ENCODE results near the gene LRRC3. TPM values are rescaled to one million over a fixed set of nuclear protein-coding genes. Genes with fewer than 3 reads are reported as not detected.

Gene LRRC3
- total RNA-seq, 4 donors from 2014 or later: 1.7 to 6.6 (median 2.2) TPM

Small RNA genes lying within 50 kb of the gene (small RNA-seq; reads per million reads assigned to genes)
- 0 reads per million in 2 donors for gene RF00285

Other genes with a start within 250 kb of the LRRC3 start
- 10 to 100 TPM in 2 of 4 donors, 1 to 10 TPM in 2; 6.3 to 38.0 (median 9.3) TPM for gene ICOSLG, start 214.6 kb upstream of the LRRC3 start, total RNA-seq
- gene DNMT3L, start 193.6 kb upstream of the LRRC3 start, total RNA-seq: not detected
- gene AIRE, start 169.6 kb upstream of the LRRC3 start, total RNA-seq: 1 to 10 TPM in 1 of 4 donors, not detected in 3; 1.7 TPM
- 100 to 1,000 TPM; 192 to 404 (median 274) TPM for gene PFKL, start 155.5 kb upstream of the LRRC3 start, total RNA-seq
- gene CFAP410, start 116.1 kb upstream of the LRRC3 start, total RNA-seq: 10 to 100 TPM; 20.5 to 50.6 (median 39.9) TPM
- 10 to 100 TPM in 1 of 4 donors, 1 to 10 TPM in 3; 1.1 to 27.2 (median 3.3) TPM for gene TRPM2, start 101.9 kb upstream of the LRRC3 start, total RNA-seq
- gene KRTAP10-1, start 84.7 kb downstream of the LRRC3 start, total RNA-seq: not detected
- not detected for gene KRTAP10-2, start 96.0 kb downstream of the LRRC3 start, total RNA-seq
- gene KRTAP10-3, start 103.3 kb downstream of the LRRC3 start, total RNA-seq: not detected
- not detected for gene KRTAP10-4, start 118.2 kb downstream of the LRRC3 start, total RNA-seq
- not detected for gene KRTAP10-5, start 125.1 kb downstream of the LRRC3 start, total RNA-seq
- not detected for gene KRTAP10-6, start 137.0 kb downstream of the LRRC3 start, total RNA-seq
- not detected for gene KRTAP10-7, start 145.1 kb downstream of the LRRC3 start, total RNA-seq
- gene KRTAP10-8, start 156.6 kb downstream of the LRRC3 start, total RNA-seq: not detected
- gene KRTAP10-9, start 171.6 kb downstream of the LRRC3 start, total RNA-seq: not detected
- not detected for gene KRTAP10-10, start 181.8 kb downstream of the LRRC3 start, total RNA-seq
- gene KRTAP10-11, start 190.9 kb downstream of the LRRC3 start, total RNA-seq: not detected
- not detected for gene KRTAP12-4, start 199.1 kb downstream of the LRRC3 start, total RNA-seq
- not detected for gene KRTAP12-3, start 202.4 kb downstream of the LRRC3 start, total RNA-seq
- not detected for gene KRTAP12-2, start 211.4 kb downstream of the LRRC3 start, total RNA-seq
- not detected for gene KRTAP12-1, start 226.7 kb downstream of the LRRC3 start, total RNA-seq
- gene KRTAP10-12, start 241.7 kb downstream of the LRRC3 start, total RNA-seq: not detected

Measured in Peyer's patch (tissue), 4 donors.